ENCODE measurements around the gene TAC4. TPM values are rescaled to one million over a fixed set of nuclear protein-coding genes. Genes with fewer than 3 reads are reported as not detected.

TAC4 gene
- total and polyA plus RNA-seq, 4 donors = not detected

- no peak for TF ChIP-seq RXRA (IDR thresholded peaks at IDR 0.05)
Observed at GRCh38 chr17:49875685-49876084, 27.8 kb upstream of the TAC4 start (continued).

GRCh38 chr17:49874911-49875310 is 27.0 kb upstream of the TAC4 start:
- TF ChIP-seq YY1 (IDR thresholded peaks at IDR 0.05) = no peak
- TF ChIP-seq NR2F2 (IDR thresholded peaks at IDR 0.05) = no peak
- no peak for TF ChIP-seq CTCF (IDR thresholded peaks at IDR 0.05; ENCODE audit: low read depth, low read length, missing input control)
- Histone ChIP-seq H3K4me3 (ENCODE audit: low read depth in 1 of 3, low read length in 3 of 3) (no peak overlapping the region), H3K4me1 (ENCODE audit: control insufficient read depth in 4 of 4, insufficient read depth in 4 of 4, low read length in 3 of 4) (no peaks in the 10 kb centered on the region), H3K27ac (ENCODE audit: low read depth in 1 of 2, low read length in 2 of 2) (no peak overlapping the region), H3K9me3 (ENCODE audit: control insufficient read depth in 4 of 4, low read length in 3 of 4) (no peaks in the 10 kb centered on the region), H3K36me3 (ENCODE audit: control insufficient read depth in 4 of 4, insufficient read depth in 3 of 4, low read depth in 1 of 4, low read length in 3 of 4) (no peaks in the 10 kb centered on the region), H3K9ac (ENCODE audit: low read depth in 1 of 2, low read length in 2 of 2) (no peak overlapping the region), H3K27me3 (ENCODE audit: control insufficient read depth in 4 of 4, insufficient read depth in 4 of 4, low read length in 3 of 4) (no peaks in the 10 kb centered on the region)
- DNase-seq (ENCODE audit: low spot score) = no peak
- WGBS = 80% methylated on average over 2 of the region's 2 CpGs

- Histone ChIP-seq H3K4me3 (ENCODE audit: low read depth in 1 of 3, low read length in 3 of 3) (no peak overlapping the region), H3K4me1 (ENCODE audit: control insufficient read depth in 4 of 4, insufficient read depth in 4 of 4, low read length in 3 of 4) (no peaks in the 10 kb centered on the region), H3K27ac (ENCODE audit: low read depth in 1 of 2, low read length in 2 of 2) (no peak overlapping the region), H3K27me3 (ENCODE audit: control insufficient read depth in 4 of 4, insufficient read depth in 4 of 4, low read length in 3 of 4) (no peaks in the 10 kb centered on the region), H3K9me3 (ENCODE audit: control insufficient read depth in 4 of 4, low read length in 3 of 4) (no peaks in the 10 kb centered on the region), H3K36me3 (ENCODE audit: control insufficient read depth in 4 of 4, insufficient read depth in 3 of 4, low read depth in 1 of 4, low read length in 3 of 4) (no peaks in the 10 kb centered on the region), H3K9ac (ENCODE audit: low read depth in 1 of 2, low read length in 2 of 2) (no peak overlapping the region)
- DNase-seq (ENCODE audit: low spot score) = no peak
- 81% methylated on average over 3 of the region's 3 CpGs for WGBS
- TF ChIP-seq HNF4A (conservative IDR thresholded peaks at IDR 0.05) (no peak), JUND (IDR thresholded peaks at IDR 0.05) (no peak), NR2F2 (IDR thresholded peaks at IDR 0.05) (no peak), MAX (IDR thresholded peaks at IDR 0.05) (no peak), YY1 (IDR thresholded peaks at IDR 0.05) (no peak), SP1 (IDR thresholded peaks at IDR 0.05) (no peak), GABPA (IDR thresholded peaks at IDR 0.05 in 1 of 2, conservative IDR thresholded peaks at IDR 0.05 in 1 of 2) (no peak), FOXA2 (IDR thresholded peaks at IDR 0.05) (no peak), EGR1 (IDR thresholded peaks at IDR 0.05; ENCODE audit: low read depth in 2 of 2) (no peak), FOXA1 (IDR thresholded peaks at IDR 0.05) (no peak), ZBTB33 (IDR thresholded peaks at IDR 0.05) (no peak), ATF3 (IDR thresholded peaks at IDR 0.05) (no peak), CTCF (IDR thresholded peaks at IDR 0.05; ENCODE audit: low read depth, low read length, missing input control) (no peak), TAF1 (conservative IDR thresholded peaks at IDR 0.05) (no peak), REST (IDR thresholded peaks at IDR 0.05) (no peak), HNF4G (IDR thresholded peaks at IDR 0.05) (no peak), RXRA (IDR thresholded peaks at IDR 0.05) (no peak), RAD21 (IDR thresholded peaks at IDR 0.05) (no peak)
Observed at GRCh38 chr17:49873926-49874325, 26.1 kb upstream of the TAC4 start.
